Loucy (cell line): ENCODE data around the gene PMEL.

Experiments
- H2AFZ ChIP-seq: fragments of 200-600 bp; sonication (generic); 2 replicates; pipeline ENCODE4 v1.6.0; 2016; ENCODE audit warnings: antibody characterized with exemption, mild to moderate bottlenecking, low read length, moderate library complexity
- H3F3A ChIP-seq: fragments of 200-600 bp; 2 replicates; pipeline ENCODE4 v1.6.0; 2016; ENCODE audit warnings: antibody characterized with exemption, low read depth, mild to moderate bottlenecking
- H3K27me3 ChIP-seq: fragments of 200-600 bp; sonication (generic); 2 replicates; pipeline ENCODE4 v1.6.1; 2014; ENCODE audit warnings: low read length, mild to moderate bottlenecking; ENCODE audit not compliant: insufficient read depth, poor library complexity, severe bottlenecking
- H3K36me3 ChIP-seq: fragments of 200-600 bp; sonication (generic); 2 replicates; pipeline ENCODE4 v1.6.1; 2016; ENCODE audit warnings: low read length; ENCODE audit not compliant: insufficient read depth
- H3K4me1 ChIP-seq: fragments of 200-600 bp; sonication (generic); 2 replicates; pipeline ENCODE4 v1.5.1; 2014; ENCODE audit warnings: low read length, mild to moderate bottlenecking; ENCODE audit not compliant: insufficient read depth, poor library complexity, severe bottlenecking
- H3K4me2 ChIP-seq: fragments of 200-600 bp; sonication (generic); 2 replicates; pipeline ENCODE4 v1.6.0; 2014; ENCODE audit warnings: antibody characterized with exemption, low read length, low read depth, mild to moderate bottlenecking; ENCODE audit not compliant: poor library complexity, severe bottlenecking
- H3K4me3 ChIP-seq: fragments of 200-600 bp; sonication (generic); 2 replicates; pipeline ENCODE4 v1.5.1; 2014; ENCODE audit warnings: low read length, mild to moderate bottlenecking, mixed read lengths; ENCODE audit not compliant: poor library complexity, severe bottlenecking
- H3K79me2 ChIP-seq: fragments of 200-600 bp; sonication (generic); 2 replicates; pipeline ENCODE4 v1.6.1; 2014; ENCODE audit warnings: low read length; ENCODE audit not compliant: insufficient read depth
- H3K9ac ChIP-seq: fragments of 200-600 bp; sonication (generic); 2 replicates; pipeline ENCODE4 v1.6.0; 2014; ENCODE audit warnings: mild to moderate bottlenecking, low read depth, low read length, moderate library complexity; ENCODE audit not compliant: poor library complexity, severe bottlenecking
- H3K9me2 ChIP-seq: fragments of 200-600 bp; sonication (generic); replicated peaks from 2 replicates; pipeline ENCODE4 v1.6.1; 2016; ENCODE audit warnings: low read depth, low read length, mixed read lengths
- H3K9me3 ChIP-seq: fragments of 200-600 bp; sonication (generic); 2 replicates; pipeline ENCODE4 v1.6.1; 2014; ENCODE audit warnings: mild to moderate bottlenecking, antibody characterized with exemption, low read length, low read depth; ENCODE audit not compliant: insufficient read depth
- H4K20me1 ChIP-seq: fragments of 200-600 bp; sonication (generic); 2 replicates; pipeline ENCODE4 v1.6.0; 2014; ENCODE audit warnings: antibody characterized with exemption, low read length, mild to moderate bottlenecking; ENCODE audit not compliant: insufficient read depth, poor library complexity, severe bottlenecking
- EZH2phosphoT487 ChIP-seq: fragments of 200-600 bp; IDR thresholded peaks from 2 replicates; pipeline ENCODE4 v1.6.1; 2018; ENCODE audit warnings: antibody characterized with exemption, mild to moderate bottlenecking, moderate library complexity, borderline replicate concordance
- TF ChIP-seq, protein P1 (sequence below): fragments of 200-600 bp; sonication (generic); conservative IDR thresholded peaks from 2 replicates; pipeline ENCODE4 v1.5.1; 2014; ENCODE audit warnings: mild to moderate bottlenecking, antibody characterized with exemption, low read length

The PMEL gene

GRCh38 chr12:55946553-55946952, 19.3 kb downstream of the PMEL start:
- TF ChIP-seq EZH2phosphoT487 = no peak
- TF ChIP-seq, protein P1, sequence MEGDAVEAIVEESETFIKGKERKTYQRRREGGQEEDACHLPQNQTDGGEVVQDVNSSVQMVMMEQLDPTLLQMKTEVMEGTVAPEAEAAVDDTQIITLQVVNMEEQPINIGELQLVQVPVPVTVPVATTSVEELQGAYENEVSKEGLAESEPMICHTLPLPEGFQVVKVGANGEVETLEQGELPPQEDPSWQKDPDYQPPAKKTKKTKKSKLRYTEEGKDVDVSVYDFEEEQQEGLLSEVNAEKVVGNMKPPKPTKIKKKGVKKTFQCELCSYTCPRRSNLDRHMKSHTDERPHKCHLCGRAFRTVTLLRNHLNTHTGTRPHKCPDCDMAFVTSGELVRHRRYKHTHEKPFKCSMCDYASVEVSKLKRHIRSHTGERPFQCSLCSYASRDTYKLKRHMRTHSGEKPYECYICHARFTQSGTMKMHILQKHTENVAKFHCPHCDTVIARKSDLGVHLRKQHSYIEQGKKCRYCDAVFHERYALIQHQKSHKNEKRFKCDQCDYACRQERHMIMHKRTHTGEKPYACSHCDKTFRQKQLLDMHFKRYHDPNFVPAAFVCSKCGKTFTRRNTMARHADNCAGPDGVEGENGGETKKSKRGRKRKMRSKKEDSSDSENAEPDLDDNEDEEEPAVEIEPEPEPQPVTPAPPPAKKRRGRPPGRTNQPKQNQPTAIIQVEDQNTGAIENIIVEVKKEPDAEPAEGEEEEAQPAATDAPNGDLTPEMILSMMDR = no peak

GRCh38 chr12:55942577-55943136, 23.2 kb downstream of the PMEL start:
- no peaks in the 10 kb centered on the region for H3K9me2 ChIP-seq
- TF ChIP-seq, protein P1 = no peak
- TF ChIP-seq EZH2phosphoT487 = no peak
- no peaks in the 10 kb centered on the region for H3K27me3 ChIP-seq
- H3K4me1 ChIP-seq = peaks cover 5% of the 10 kb centered on the region
- H3K4me3 ChIP-seq = no peak overlapping the region
- H3F3A ChIP-seq = no peaks in the 10 kb centered on the region
- H3K9ac ChIP-seq = no peak overlapping the region
- no peak overlapping the region for H2AFZ ChIP-seq
- peaks cover 27% of the 10 kb centered on the region; the same call in 1 of the 2 replicates for H3K36me3 ChIP-seq
- no peaks in the 10 kb centered on the region for H3K9me3 ChIP-seq
- H4K20me1 ChIP-seq = no peaks in the 10 kb centered on the region
- no peak overlapping the region for H3K4me2 ChIP-seq
- no peaks in the 10 kb centered on the region for H3K79me2 ChIP-seq

More at GRCh38 chr12:55946553-55946952, 19.3 kb downstream of the PMEL start:
- peaks cover 27% of the 10 kb centered on the region; the same call in 1 of the 2 replicates for H3K36me3 ChIP-seq
- no peak overlapping the region for H3K4me2 ChIP-seq
- no peaks in the 10 kb centered on the region for H3K9me2 ChIP-seq
- no peak overlapping the region for H2AFZ ChIP-seq
- H3K9ac ChIP-seq = no peak overlapping the region
- H3F3A ChIP-seq = no peaks in the 10 kb centered on the region
- no peaks in the 10 kb centered on the region for H4K20me1 ChIP-seq
- no peaks in the 10 kb centered on the region for H3K4me1 ChIP-seq
- no peak overlapping the region for H3K4me3 ChIP-seq
- H3K27me3 ChIP-seq = no peaks in the 10 kb centered on the region
- H3K9me3 ChIP-seq = no peaks in the 10 kb centered on the region
- no peaks in the 10 kb centered on the region for H3K79me2 ChIP-seq

DNA sequence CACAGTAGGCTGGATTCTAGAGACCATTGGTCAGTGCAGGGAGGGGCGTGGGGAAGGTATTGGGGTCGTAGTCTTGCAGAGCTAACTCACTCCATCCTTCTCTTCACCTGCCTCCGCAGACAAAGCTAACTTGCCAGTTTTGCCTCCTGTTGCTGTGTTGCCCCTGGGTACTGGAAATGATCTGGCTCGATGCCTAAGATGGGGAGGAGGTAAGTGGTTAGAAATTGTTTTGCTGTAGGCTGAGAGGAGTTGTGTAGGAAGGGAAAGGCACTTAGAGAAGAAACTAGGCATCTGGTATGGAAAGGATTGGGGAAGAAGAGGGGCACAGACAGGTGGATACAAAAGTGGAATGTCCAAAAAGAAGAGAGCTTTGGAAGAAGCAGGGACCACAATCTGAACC, 23.8 kb downstream of the PMEL start:
- no peaks in the 10 kb centered on the region for H3K79me2 ChIP-seq
- no peak overlapping the region for H3K9ac ChIP-seq
- H3K4me2 ChIP-seq = no peak overlapping the region
- no peaks in the 10 kb centered on the region for H3F3A ChIP-seq
- peaks cover 27% of the 10 kb centered on the region; the same call in 1 of the 2 replicates for H3K36me3 ChIP-seq
- no peak overlapping the region for H2AFZ ChIP-seq
- TF ChIP-seq, protein P1 = no peak
- TF ChIP-seq EZH2phosphoT487 = no peak
- H3K9me3 ChIP-seq = no peaks in the 10 kb centered on the region
- no peaks in the 10 kb centered on the region for H3K27me3 ChIP-seq
- no peak overlapping the region for H3K4me3 ChIP-seq
- H3K9me2 ChIP-seq = no peaks in the 10 kb centered on the region
- no peaks in the 10 kb centered on the region for H4K20me1 ChIP-seq
- H3K4me1 ChIP-seq = peaks cover 5% of the 10 kb centered on the region
